GM21526 (cell line): ENCODE measurements around the gene SLC25A21.

Source experiments
- ATAC-seq: cut with Tn5 transposase; IDR thresholded peaks from one replicate; pipeline ENCODE4 v1.9.1; 2021; ENCODE audit warnings: moderate library complexity; ENCODE audit not compliant: unreplicated experiment, low FRiP score

Gene SLC25A21

GRCh38 chr14:37051153-37051552, 121.3 kb downstream of the SLC25A21 start:
- ATAC-seq = no peak

- no peak for ATAC-seq
These were observed 123.7 kb downstream of the SLC25A21 start for GRCh38 chr14:37048666-37049071.

- no peak for ATAC-seq
These were observed 124.4 kb downstream of the SLC25A21 start for GRCh38 chr14:37047996-37048395.

GRCh38 chr14:37047226-37047625, 125.2 kb downstream of the SLC25A21 start:
- no peak for ATAC-seq

- ATAC-seq = no peak
These were observed 125.6 kb downstream of the SLC25A21 start for GRCh38 chr14:37046815-37047214.

GRCh38 chr14:37045340-37046061, 126.9 kb downstream of the SLC25A21 start:
- ATAC-seq = no peak

GRCh38 chr14:37037636-37038387, 134.6 kb downstream of the SLC25A21 start:
- ATAC-seq = no peak

- no peak for ATAC-seq
These were observed 135.6 kb downstream of the SLC25A21 start for GRCh38 chr14:37036669-37037341.

- ATAC-seq = no peak
These were observed 137.0 kb downstream of the SLC25A21 start for GRCh38 chr14:37035401-37035800.

GRCh38 chr14:37034410-37035285, 137.8 kb downstream of the SLC25A21 start:
- no peak for ATAC-seq

GRCh38 chr14:37032863-37033262, 139.5 kb downstream of the SLC25A21 start:
- ATAC-seq = no peak

- ATAC-seq = no peak
These were observed 145.1 kb downstream of the SLC25A21 start for GRCh38 chr14:37027188-37027824.

GRCh38 chr14:37023875-37024565, 148.4 kb downstream of the SLC25A21 start:
- ATAC-seq = no peak

GRCh38 chr14:37021390-37021789, 151.0 kb downstream of the SLC25A21 start:
- ATAC-seq = no peak

GRCh38 chr14:37019488-37019887, 152.9 kb downstream of the SLC25A21 start:
- ATAC-seq = no peak

GRCh38 chr14:37018571-37019240, 153.7 kb downstream of the SLC25A21 start:
- ATAC-seq = no peak

- no peak for ATAC-seq
These were observed 159.3 kb downstream of the SLC25A21 start for GRCh38 chr14:37013078-37013477.

- no peak for ATAC-seq
These were observed 173.7 kb downstream of the SLC25A21 start for GRCh38 chr14:36998686-36999085.

GRCh38 chr14:36997843-36998242, 174.6 kb downstream of the SLC25A21 start:
- no peak for ATAC-seq
